CD4-positive, alpha-beta T cell treated with Interleukin-17A for 1 hour (primary cell): ENCODE data around the gene CFAP300.

Source experiments
- DNase-seq: peaks from one replicate; pipeline ENCODE4 v3.0.0-alpha.2; 2020

CFAP300 gene

DNA sequence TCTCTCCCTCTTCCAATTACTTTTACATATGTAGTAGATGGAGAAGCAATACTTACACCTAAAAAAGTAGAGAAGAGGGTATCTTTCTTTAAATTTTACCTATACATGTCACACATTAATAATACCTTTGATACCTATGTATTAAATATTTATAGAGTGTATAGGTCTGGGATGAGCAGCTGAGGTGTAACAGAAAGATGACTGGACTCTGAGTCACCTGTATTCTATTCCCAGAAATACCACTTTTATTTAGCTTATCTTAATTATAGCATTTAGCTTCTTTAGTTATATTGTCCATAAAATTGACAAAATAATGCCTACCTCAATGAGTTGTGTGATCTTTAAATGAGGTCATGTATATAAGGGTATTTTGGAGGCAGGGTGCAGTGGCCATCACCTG is 32.4 kb downstream of the CFAP300 start:
- no peak for DNase-seq

DNA sequence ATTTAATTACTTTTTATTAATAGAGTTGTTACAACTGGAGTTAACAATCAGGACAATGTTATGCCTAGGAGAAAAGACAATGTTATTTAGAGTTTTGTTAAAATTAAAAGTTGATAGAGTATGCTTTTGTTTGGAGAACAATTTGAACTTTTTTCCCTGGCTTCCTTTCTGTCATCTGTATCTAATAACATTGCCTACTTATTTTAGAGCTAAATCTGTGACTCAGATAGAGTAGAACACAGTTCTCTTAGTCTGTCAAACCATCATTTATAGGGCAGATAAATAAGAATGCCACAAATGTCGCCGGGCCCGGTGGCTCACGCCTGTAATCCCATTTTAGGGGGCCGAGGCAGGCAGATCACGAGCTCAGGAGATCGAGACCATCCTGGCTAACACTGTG is 34.1 kb downstream of the CFAP300 start:
- no peak for DNase-seq

DNA sequence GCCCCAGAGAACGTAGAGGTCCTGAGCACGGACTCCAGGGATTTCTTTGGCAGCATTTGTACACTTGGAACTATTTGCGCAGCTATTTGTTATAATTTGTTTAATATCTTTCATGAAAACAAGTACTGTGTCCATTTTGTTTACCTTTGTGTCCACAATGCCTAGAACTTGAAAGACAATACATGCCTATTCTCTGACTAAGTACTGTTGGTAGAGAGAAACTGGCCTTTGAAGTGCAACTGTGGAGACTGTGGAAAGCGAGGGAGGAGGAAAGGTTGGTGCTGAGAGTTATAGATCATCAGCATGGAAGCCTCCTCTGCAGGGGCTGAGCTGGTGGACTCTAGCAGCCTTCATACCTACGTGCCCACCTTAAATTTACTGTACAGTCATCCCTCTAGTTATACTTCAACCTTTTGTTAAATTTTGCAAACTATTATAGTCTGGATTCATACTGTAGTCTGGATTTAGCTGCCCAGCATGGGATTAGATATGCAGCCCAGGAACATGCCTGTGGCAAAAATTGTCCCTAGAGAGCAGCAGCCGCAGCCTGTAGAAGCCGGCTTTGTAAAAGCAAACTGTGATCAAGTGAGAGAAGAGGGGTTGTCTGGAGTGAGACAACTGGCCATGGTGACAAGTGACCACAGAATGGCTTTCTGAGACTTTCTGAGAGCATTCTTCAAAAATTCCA is 38.8 kb downstream of the CFAP300 start:
- no peak for DNase-seq

DNA sequence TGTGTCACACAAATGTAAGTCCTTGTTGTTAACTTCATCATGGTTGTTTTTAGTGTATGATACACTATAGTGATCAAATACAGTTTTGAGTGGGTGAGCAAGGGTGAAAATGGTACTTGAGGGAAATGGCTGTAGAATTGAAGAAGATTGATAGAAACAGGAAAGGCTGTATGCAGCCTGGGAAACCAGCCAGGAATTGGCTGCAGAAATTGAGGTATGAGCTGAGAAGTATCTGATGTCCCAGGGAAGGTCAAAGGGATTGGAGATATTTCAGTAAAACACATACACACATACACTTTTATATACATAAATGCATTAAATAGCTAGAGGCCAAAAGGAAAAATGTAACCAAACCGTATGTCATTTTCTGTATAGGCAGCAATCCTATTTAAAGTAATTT is 49.9 kb downstream of the CFAP300 start:
- no peak for DNase-seq

DNA sequence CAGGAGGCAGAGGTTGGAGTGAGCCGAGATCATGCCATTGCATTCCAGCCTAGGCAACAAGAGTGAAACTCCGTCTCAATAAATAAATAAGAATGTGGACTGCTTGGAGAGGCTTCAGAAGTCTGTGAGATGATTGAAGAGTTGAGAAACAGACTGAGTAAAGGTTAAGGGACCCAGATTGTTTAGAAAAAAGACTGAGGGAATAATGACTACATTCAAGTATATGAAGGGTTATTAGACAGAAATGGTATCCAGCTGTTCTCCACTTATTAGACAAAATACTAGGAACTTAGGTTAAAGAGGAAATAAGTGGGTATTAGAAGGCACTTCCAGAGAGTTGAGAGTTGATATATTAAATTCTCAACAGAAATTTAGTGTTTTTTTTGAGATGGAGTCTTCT is 52.5 kb downstream of the CFAP300 start:
- DNase-seq: no peak

DNA sequence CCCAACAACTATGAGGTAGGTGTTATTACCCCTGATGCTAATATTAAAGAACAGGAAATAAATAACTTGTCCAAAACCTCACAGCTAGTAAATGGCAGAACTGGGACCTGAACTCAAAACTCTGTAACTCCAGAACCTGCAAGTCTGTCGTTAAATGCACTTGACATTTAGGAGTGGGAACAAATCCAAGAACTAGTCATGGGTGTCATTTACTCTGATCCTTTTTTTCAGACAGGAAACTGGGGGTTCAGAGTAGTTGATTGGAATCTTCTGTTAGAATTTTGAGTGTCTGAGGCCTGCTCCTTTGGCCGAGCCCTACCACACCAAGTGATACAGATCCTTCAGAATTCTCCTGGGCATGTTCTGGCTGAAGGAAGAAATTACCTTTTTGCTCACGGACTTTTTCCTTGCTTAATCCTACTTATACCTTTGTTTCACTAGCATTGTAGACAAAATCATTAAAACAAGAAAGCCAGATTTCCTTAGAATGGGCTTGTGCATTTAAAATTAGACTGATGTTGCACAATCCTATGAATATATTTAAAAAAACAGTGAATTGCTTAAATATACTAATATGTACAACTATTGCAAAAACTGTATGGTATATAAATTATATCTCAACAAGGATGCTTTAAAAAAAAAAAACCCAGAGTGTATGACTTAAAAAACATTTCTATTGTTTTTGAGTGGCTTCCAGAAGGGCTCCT is 61.6 kb downstream of the CFAP300 start:
- no peak for DNase-seq

DNA sequence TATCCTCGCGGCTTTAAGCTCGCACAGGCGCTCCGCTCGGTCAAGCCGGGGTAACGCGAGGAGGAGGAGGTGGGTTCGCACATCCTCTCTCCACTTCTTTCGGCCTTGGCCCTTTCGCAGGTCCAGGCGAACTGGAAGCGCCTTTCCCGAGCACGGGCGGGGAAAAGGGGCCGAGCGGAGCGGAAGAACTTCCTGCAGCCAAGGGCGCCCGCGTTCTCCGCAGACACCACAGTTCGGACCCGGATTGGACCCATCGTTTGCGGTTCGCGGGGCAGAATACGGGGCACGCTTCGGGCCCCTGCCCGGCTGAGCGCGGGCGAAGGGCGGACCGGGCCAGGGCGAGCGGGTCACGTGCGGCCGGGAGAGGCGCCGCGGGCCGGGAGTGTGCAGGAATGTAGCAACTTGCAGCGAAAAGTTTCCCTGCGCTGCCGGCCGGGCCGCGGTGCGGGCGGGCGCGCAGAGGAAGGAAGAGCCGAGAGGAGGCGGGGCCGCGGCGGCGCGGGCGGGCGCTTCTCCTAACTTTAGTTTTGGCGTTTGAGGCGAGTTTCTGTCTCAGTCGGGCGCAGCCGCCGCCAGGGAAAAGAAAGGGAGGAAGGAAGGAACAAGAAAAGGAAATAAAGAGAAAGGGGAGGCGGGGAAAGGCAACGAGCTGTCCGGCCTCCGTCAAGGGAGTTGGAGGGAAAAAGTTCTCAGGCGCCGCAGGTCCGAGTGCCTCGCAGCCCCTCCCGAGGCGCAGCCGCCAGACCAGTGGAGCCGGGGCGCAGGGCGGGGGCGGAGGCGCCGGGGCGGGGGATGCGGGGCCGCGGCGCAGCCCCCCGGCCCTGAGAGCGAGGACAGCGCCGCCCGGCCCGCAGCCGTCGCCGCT is 62.9 kb downstream of the CFAP300 start, which contains the start of gene YAP1:
Gene YAP1, plus strand, starts transcription at position 552 of the 865 bp plus-strand sequence. CDS start 402 bp downstream, outside the sequence.
- DNase-seq: peak; percentile 61

DNA sequence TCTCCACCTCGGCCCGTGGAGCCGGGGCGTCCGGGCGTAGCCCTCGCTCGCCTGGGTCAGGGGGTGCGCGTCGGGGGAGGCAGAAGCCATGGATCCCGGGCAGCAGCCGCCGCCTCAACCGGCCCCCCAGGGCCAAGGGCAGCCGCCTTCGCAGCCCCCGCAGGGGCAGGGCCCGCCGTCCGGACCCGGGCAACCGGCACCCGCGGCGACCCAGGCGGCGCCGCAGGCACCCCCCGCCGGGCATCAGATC is 63.4 kb downstream of the CFAP300 start:
- DNase-seq: no peak

DNA sequence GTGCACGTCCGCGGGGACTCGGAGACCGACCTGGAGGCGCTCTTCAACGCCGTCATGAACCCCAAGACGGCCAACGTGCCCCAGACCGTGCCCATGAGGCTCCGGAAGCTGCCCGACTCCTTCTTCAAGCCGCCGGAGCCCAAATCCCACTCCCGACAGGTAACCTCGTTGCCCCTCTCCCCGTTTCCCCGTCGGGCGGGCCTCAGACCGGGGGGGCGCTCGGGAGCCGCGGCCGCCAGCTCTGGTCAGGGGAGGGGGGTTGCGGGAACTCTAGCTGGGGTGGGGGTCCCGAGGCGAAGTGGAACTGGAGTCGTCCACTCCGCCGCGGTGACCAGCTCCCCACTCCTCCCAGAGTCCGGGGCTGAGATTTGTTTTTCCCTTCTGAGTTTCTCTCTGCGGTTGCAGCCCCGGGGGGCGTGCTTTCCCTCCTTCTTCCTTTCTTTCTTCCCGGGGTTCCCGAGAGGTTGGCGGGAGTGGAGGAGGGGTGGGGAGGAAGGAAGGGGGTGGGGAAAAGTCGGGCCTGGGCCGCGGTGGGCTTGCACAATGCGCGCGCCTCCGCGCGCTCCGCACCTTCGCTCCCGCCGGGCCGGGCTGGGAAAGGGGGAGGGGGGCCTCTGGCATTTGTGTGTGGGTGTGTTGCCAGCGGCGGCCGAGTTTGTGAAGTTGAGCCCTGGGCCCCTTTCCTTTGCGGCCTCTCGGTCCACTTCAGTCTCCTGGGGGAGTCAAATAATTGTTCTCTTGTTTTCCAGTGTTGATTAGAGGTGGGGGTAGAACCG is 64.0 kb downstream of the CFAP300 start:
- DNase-seq: no peak

DNA sequence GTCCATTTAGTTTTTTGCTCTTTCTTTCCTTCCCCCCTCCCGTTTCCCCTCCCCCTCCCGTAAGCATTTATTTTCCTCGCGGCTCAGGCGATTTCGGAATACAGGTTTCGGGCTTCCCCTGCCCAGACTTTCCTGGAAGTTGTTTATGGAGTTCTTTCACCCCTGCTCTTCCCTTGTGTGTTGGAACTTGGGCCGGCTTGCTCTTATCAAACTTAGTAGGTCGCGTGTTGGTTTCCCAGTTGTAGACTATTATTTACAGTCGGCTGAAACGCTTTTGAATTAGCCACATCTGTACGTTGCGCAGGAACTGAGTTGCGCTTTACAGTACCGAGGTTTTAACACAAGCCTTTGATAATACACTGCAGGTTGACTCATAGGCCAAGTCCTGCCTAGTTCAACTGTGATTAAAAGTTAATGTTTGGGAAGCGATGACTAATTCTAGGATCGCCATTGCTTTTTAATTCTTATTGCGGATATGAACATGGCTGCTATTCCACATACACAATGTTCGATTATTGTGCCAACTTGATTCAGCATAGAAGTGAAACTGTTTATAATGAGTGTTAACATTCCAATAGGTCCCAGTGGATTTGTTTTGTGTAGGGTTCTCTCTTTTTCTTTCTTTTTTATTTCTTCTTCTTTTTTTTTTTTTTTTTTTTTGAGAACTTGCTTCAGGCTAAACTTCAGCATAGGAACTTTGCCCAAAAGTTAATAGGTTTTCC is 64.7 kb downstream of the CFAP300 start:
- peak; percentile 35 for DNase-seq

DNA sequence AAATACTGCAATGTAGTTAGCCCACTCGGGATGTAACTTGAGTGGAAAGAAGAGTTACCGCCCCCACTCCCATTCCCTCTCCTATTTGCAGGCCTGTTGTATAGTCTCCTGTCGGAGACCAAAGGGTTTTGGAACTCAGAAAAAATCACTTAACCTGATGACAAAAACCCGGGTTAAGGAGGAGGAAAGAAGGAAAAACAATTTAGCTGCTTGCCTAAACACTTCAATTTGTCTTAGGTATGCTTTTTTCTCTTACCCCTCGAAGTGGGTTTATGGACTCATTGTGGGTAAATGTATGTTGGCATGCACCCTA is 65.2 kb downstream of the CFAP300 start:
- no peak for DNase-seq

DNA sequence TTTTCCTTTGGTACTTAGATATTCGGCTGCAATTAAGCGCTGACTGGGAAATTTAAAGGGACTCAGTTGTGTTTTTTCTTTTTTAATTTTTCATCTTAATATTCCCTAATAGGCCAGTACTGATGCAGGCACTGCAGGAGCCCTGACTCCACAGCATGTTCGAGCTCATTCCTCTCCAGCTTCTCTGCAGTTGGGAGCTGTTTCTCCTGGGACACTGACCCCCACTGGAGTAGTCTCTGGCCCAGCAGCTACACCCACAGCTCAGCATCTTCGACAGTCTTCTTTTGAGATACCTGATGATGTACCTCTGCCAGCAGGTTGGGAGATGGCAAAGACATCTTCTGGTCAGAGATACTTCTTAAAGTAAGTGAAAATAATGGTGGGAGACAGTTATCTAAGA is 66.8 kb downstream of the CFAP300 start:
- DNase-seq: no peak

DNA sequence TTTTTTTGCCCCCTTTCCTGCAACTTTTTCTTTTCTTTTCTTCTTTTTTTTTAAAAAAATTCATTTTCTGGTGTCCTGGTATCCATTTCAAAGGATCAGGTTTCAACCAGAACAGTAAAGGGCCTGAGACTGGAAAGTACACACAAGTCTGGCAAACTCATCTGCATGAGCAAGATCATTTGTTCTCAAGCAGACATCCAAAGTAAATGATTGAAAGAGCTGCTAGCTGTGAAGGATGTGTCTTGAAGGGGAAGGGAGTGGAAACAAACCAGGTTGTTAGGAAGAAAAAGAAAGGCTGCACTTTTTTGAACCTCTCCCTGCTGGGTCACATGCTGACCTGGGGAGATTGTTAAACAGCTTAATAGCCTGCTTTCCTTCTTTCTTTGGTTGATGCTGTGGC is 68.3 kb downstream of the CFAP300 start:
- no peak for DNase-seq

DNA sequence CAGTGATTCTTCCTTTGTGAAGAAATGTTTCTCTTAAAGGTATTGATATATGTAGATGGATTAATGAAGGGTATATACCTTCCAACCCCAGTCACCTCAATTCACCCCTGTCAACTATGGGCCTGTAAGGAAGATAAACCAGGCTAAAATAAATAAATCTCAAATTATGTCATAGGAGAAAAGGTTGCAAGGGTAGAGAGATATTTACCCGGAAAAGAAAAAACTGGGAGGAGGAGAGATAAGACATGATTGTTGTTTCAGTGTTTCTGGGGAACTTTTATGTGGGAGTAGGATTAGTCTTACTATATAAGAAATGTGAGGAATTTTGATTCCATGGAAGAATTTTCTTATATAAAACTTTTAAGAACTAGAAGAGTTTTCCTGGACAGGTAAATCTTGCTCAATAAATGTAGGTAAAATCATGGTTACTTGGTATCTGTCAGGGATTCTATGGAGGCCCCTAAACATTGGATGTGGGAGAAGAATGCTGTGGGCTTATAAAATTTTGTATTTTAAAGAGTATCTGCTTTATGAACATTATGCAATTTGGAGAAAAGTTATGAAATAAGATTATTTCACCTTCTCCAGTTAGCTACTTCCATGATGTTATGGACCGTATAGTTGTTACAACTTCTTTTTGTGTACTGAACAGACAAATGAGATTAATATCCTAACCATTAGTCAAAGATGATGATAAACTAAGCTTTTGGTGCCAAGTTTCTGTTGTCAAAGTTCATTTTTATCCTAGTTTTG is 69.4 kb downstream of the CFAP300 start:
- DNase-seq: no peak

DNA sequence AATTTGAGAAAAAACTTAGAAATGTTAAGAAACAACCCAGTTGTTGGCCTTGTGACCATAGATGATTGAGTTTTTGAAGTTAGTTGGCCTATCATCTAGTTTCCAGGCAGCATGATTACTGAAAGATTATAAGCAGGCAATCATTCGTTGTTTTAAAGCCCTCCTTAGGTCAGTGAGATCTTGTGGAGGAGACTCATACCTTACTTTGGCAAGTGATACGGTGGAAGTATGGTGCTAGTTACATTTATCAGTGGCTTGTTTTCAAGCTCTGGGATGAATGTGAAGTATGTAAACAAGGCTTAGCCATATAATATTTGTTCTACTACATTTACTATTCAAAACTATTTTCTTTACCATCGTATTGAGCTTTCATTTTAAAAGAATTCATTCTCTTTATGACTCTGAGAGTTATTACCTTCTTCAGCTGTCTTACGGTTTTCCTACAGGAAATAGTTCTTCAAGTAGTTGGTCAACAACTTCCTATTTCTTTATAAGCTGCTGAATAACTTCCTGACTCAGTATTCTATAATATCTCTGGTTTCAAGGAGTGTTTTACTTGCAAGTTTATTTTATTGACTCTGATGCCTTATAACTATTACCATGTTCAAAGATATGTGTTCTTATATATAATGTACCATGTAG is 70.4 kb downstream of the CFAP300 start:
- DNase-seq: no peak

DNA sequence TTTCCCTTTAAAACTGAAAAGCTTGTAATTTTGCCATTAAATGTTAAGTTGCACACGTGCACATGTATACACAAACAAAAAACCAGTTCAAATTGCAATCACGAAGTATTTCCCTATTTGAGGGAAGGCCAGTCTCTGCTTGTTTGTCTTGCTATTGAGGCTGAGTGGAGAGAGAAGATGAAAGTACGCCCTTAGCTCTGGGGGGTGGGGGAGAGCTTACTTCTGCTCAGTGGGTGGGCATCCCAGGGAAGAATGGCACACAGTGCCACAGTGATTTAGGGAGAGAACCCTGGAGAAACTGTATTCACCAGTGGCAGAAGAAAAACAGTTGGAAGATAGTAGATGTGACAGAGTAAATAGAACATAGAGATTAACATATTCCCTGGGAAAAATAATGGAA is 71.7 kb downstream of the CFAP300 start:
- no peak for DNase-seq

DNA sequence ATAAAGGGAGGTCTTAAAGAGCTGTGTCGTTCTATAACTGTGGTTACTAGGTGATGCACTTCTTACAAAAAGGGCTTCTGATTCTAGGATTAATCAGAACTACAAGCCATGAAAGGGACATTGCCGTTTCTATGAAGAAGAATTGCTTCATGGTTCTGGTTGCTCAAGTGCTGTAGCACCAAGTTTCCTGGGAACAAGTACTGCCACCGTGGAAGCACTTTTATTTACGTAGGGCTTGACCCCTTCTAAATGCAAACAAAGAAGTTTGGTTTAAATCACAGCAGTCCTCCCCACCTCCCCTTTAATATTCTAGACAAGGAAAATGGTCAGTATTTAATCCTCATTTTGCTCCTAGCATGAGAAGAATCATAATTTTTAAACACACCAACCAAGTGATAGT is 72.8 kb downstream of the CFAP300 start:
- DNase-seq: no peak

DNA sequence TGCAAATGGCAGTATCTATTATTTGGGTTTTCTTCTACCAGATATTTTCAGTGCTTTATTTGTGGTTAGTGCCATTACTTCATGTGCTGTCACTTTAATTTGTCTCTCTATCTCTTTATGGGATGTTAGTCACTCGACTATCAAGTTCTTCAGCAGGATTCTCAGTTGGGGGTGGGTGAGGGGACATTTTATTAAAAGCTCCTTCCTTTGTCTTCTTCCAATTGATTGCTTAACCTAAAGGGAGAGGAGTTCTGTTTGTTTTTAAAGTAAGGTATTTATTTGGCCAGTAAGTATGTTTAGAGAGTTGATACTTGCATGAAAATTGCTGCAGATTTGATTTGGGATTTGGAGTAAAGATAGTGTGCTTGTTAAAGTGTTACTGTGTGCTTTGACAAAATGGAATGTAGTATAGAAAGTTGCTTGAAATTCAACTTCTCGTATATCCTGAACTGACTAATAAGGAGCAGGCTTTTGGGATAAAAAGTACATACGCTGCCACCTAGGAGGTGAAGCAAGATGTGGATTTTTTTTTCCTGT is 73.3 kb downstream of the CFAP300 start:
- DNase-seq: no peak

DNA sequence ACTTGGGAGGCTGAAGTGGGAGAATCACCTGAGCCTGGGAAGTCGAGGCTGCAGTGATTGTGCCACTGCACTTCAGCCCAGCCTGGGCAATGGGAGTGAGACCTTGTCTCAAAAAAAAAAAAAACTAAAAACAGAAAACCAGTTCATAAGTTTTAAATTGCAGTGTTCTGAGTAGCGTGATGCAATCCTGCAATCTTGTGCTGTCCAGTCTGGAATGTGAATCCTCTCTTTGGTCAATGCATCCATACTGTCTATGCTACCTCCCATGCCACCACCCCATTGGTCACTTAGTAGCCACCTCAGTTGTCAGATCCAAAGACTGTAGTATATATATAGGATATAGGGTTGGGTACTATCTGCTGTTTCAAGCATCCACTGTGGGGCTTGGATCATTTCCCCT is 74.1 kb downstream of the CFAP300 start:
- DNase-seq: no peak
